Stimulated activated CD8-positive, alpha-beta memory T cell treated with anti-CD3 and anti-CD28 coated beads, Interleukin-4, amount 100 ng/mL, for 4 hours (primary cell): Measurements from ENCODE around the gene ACP3.
"Not testable (repeated sequence)": the region's sequence is repeated elsewhere in the genome, so short reads cannot be mapped to it uniquely, and the experiment has no call there.

Experiments
- DNase-seq, 2 donors: peaks; one replicate each; pipeline ENCODE4 v3.0.0-alpha.2; 2020; ENCODE audit warnings: low read depth in 2 of 2, low spot score in 1 of 2

ACP3 gene

DNA sequence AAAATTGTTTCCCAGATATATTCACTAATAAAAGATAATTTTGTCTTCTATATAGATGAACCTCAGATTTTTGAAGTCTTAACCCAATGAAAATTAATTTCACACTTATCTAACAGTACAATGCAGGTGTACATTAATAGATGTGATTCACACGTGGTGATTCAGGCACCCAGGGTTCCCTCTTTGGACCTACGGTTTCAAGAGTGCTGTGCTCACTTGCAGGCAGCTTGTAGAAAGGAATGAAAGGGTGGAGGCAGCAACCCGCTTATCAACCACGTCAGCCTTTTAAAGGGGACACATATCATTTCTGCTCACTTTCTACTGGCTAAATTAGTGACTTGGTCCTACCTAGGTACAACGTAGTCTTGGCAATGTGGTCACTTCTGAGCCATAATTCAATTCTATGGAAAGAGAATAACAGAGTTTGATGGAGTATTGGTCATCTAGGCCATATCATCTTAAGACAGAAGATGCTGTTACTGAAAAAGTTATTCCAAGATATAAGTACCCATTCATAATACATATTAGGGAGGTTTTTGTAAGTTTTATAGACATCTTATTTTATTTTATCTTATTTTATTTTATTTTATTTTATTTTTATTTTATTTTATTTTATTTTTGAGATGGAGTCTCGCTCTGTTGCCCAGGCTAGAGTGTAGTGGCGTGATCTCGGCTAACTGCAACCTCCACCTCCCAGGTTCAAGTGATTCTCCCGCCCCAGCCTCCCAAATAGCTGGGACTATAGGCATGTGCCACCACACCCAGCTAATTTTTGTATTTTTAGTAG is 37.9 kb downstream of the ACP3 start:
- no peak for DNase-seq

GRCh38 chr3:132356568-132356967 is 39.4 kb downstream of the ACP3 start:
- DNase-seq, result no peak

- no peak for DNase-seq
Measured at GRCh38 chr3:132360717-132361116, 43.5 kb downstream of the ACP3 start.

GRCh38 chr3:132362329-132362728 is 45.1 kb downstream of the ACP3 start:
- DNase-seq, result no peak

DNA sequence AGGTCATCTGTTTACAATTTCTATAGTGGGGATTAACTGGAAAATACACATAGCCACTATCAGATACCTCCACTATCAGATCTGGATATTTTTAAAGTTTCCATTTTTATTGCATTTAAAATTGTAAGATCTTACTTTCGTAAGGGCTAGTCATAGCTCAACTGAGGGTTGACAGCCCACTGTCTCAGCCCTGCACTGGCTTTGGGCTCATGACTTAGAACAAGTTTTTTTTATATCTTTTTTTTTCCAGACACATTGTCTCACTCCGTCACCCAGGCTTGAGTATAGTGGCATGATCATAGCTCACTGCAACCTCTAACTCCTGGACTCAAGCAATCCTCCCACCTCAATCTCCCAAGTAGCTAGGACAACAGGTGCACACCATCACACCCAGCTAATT is 51.3 kb downstream of the ACP3 start:
- DNase-seq, result no peak

GRCh38 chr3:132368962-132369361 is 51.8 kb downstream of the ACP3 start:
- no peak for DNase-seq

DNA sequence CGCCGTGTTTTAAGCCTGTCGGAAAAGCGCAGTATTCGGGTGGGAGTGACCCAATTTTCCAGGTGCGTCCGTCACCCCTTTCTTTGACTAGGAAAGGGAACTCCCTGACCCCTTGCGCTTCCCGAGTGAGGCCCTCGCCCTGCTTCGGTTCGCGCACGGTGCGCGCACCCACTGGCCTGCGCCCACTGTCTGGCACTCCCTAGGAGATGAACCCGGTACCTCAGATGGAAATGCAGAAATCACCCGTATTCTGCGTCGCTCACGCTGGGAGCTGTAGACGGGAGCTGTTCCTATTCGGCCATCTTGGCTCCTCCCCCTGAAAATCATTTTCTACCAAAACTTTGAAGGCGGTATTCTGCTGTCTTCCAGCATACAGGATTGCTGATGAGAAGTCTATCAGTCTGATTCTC is 59.7 kb downstream of the ACP3 start:
- not testable (repeated sequence) for DNase-seq

- no peak for DNase-seq
Measured at GRCh38 chr3:132378048-132378762, 61.0 kb downstream of the ACP3 start.

DNA sequence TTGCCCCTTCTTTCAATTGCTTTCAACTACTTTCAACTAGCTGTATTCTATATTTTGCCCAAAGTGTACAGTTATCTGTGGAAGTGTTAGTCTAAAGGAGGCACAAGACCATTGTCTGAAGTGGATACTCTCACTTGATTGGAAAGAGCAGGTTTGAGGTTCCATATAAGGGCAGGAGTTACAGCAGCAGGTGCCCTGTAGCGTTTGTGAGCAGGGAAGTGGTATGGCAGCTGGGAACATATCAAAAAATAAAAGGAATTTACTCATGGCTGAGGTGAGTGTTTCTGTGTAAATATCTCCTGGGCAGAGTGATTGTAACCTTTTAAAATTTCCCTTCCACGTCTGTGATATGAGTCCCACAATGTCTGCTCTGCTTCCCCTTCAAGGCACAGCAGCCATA is 61.6 kb downstream of the ACP3 start:
- DNase-seq, result no peak

- no peak for DNase-seq
Measured at GRCh38 chr3:132380920-132381319, 63.7 kb downstream of the ACP3 start.

- DNase-seq, result no peak
Measured at GRCh38 chr3:132381348-132381944, 64.2 kb downstream of the ACP3 start.

DNA sequence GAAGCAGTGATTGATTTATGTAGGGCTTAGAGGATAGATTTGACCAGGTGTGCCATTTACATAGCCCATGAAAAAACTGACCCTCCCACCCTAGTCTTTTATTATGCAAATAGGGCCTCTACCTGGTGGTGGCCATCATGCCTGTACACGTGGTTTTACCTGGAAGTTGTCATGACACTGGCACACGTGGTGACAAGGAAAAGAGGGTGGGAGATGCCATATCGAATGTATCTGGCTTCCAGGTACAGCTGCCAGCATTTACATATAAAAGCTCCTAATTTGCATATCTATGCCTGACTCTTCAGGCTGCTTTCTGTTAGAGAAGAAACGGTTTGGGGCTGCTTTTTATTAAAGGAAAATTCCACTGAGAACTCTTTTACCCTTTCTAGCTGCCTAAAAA is 65.1 kb downstream of the ACP3 start:
- DNase-seq, result no peak

- DNase-seq, result no peak
Measured at GRCh38 chr3:132382688-132383194, 65.5 kb downstream of the ACP3 start.

DNA sequence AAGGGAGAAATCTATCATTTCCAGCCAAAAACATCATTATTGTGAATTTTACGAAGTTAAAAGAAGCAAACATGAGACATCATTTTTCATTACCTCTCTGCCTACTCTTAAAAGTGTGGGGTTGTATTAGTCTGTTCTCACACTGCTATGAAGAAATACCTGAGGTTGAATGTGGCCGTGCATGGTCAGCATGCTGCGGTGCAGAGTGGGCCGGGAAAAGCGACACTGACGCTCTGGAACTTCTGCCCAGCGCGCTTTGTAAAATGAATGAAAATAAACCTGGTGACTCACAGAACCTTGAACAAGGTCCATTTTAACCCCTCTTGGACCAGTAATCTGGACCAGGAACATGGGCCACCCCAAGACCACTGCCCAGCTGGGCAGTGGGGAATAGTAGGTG is 69.1 kb downstream of the ACP3 start:
- DNase-seq, result no peak

GRCh38 chr3:132392675-132393074 is 75.5 kb downstream of the ACP3 start:
- DNase-seq, result not testable (repeated sequence)

GRCh38 chr3:132394320-132394719 is 77.1 kb downstream of the ACP3 start:
- no peak for DNase-seq

DNA sequence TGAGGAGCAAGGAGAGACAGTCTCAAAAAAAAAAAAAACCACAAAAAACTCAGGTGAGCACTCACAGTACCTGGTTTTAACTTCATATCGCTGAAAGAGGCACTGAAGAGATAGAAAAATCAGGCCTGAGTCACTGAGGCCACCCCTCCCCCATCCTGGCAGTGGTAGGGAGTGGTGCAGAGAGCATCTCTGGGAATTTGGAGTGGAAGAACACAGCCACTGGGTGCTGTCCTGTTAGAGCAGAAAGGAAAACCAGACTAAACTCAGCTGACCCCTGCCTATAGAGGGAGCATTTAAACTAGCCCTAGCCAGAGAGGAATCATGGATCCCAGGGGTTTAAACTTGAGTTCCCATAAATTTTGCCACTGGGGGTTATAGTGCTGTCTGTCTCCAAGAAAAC is 77.9 kb downstream of the ACP3 start:
- no peak for DNase-seq

DNA sequence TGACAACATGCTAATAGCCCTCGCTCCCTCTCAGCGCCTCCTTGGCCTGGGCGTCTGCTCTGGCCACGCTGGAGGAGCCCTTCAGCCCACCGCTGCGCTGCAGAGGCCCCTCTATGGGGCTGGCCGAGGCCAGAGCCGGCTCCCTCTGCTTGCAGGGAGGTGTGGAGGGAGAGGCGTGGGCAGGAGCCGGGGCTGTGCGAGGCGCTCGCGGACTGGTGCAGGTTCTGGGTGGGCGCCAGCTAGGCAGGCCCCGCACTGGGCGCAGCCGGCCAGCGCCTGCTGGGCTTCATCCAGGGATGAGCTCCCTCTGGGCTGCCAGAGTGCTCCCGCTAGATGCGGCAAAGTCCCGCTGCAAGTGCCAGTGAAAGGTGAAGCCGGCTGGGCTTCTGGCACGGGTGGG is 79.0 kb downstream of the ACP3 start:
- no peak for DNase-seq

GRCh38 chr3:132396776-132397175 is 79.6 kb downstream of the ACP3 start:
- DNase-seq, result not testable (repeated sequence)

GRCh38 chr3:132399054-132399929 is 82.1 kb downstream of the ACP3 start:
- DNase-seq, result no peak

DNA sequence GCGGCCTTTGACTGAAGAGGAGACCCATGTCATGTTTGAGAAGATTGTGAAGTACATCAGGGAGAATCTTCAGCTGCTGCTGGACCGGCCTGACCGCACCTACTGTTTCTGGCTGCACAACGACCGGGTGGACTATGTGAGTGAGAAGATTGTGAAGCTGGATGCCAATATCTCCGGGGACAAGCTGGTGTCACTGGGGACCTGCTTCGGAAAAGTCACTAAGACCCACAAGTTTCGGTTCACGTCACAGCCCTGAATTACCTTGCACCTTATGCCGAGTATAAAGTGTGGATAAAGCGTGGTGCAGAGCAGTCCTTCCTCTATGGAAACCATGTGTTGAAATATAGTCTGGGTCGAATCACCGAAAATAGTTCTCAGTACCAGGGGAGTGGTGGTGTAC is 84.0 kb downstream of the ACP3 start:
- no peak for DNase-seq
